ENCODE measurements around the gene TBXAS1. TPM values are rescaled to one million over a fixed set of nuclear protein-coding genes. Genes with fewer than 3 reads are reported as not detected.

Gene TBXAS1
- total and polyA plus RNA-seq, 4 donors: 4.1 to 22.4 (median 12.2) TPM

GRCh38 chr7:139783647-139784385 lies 45.2 kb upstream of the TBXAS1 start:
- Histone ChIP-seq H3K27ac (ENCODE audit: low read depth in 1 of 2, low read length in 2 of 2) (no peak overlapping the region), H3K36me3 (ENCODE audit: control insufficient read depth in 4 of 4, insufficient read depth in 3 of 4, low read depth in 1 of 4, low read length in 3 of 4) (no peaks in the 10 kb centered on the region), H3K9me3 (ENCODE audit: control insufficient read depth in 4 of 4, low read length in 3 of 4) (no peaks in the 10 kb centered on the region), H3K4me1 (ENCODE audit: control insufficient read depth in 4 of 4, insufficient read depth in 4 of 4, low read length in 3 of 4) (peaks cover 0 to 15% (median under 1%) of the 10 kb centered on the region in 4 donors), H3K4me3 (ENCODE audit: low read depth in 1 of 3, low read length in 3 of 3) (no peak overlapping the region), H3K27me3 (ENCODE audit: control insufficient read depth in 4 of 4, insufficient read depth in 4 of 4, low read length in 3 of 4) (no peaks in the 10 kb centered on the region), H3K9ac (ENCODE audit: low read depth in 1 of 2, low read length in 2 of 2) (no peak overlapping the region)
- no peak for TF ChIP-seq ZBTB33 (IDR thresholded peaks at IDR 0.05)
- no peak for TF ChIP-seq HNF4A (conservative IDR thresholded peaks at IDR 0.05)
- no peak for TF ChIP-seq JUND (IDR thresholded peaks at IDR 0.05)
- no peak for TF ChIP-seq HNF4G (IDR thresholded peaks at IDR 0.05)
- 67% methylated on average over 3 of the region's 3 CpGs for WGBS
- no peak for DNase-seq (ENCODE audit: low spot score)

DNA sequence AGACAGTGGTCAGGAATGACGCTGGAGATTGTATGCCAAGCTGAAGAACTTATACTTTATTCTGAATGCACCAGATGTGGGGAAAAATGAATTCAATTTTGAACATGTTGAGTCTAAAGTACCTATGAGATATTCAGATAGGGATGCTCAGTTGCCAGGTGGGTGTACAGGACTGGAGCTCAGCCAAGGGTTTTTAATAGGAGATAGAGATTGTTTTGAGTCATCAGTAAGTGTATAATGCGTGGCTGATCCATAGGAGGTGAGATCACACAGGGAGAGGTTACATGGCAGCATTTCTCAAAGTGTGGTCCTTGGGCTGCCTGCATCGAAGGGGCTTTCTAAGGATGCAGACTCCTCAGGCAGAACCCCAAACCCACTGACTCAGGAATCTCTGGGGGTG lies 44.4 kb upstream of the TBXAS1 start:
- peaks cover 0 to 11% (median 0%) of the 10 kb centered on the region in 4 donors for H3K4me1 ChIP-seq (ENCODE audit: control insufficient read depth in 4 of 4, insufficient read depth in 4 of 4, low read length in 3 of 4)
- no peaks in the 10 kb centered on the region for H3K36me3 ChIP-seq (ENCODE audit: control insufficient read depth in 4 of 4, insufficient read depth in 3 of 4, low read depth in 1 of 4, low read length in 3 of 4)
- no peak for TF ChIP-seq RAD21 (IDR thresholded peaks at IDR 0.05)
- TF ChIP-seq TAF1 (conservative IDR thresholded peaks at IDR 0.05): no peak
- TF ChIP-seq JUND (IDR thresholded peaks at IDR 0.05): no peak
- TF ChIP-seq NR2F2 (IDR thresholded peaks at IDR 0.05): no peak
- no peak for TF ChIP-seq ATF3 (IDR thresholded peaks at IDR 0.05)
- TF ChIP-seq FOXA2 (IDR thresholded peaks at IDR 0.05): no peak
- no peak for TF ChIP-seq RXRA (IDR thresholded peaks at IDR 0.05)
- H3K4me3 ChIP-seq (ENCODE audit: low read depth in 1 of 3, low read length in 3 of 3): no peak overlapping the region
- 91% methylated on average over 3 of the region's 3 CpGs for WGBS
- no peak for DNase-seq (ENCODE audit: low spot score)
- no peak overlapping the region for H3K27ac ChIP-seq (ENCODE audit: low read depth in 1 of 2, low read length in 2 of 2)
- H3K9ac ChIP-seq (ENCODE audit: low read depth in 1 of 2, low read length in 2 of 2): no peak overlapping the region
- H3K9me3 ChIP-seq (ENCODE audit: control insufficient read depth in 4 of 4, low read length in 3 of 4): no peaks in the 10 kb centered on the region
- H3K27me3 ChIP-seq (ENCODE audit: control insufficient read depth in 4 of 4, insufficient read depth in 4 of 4, low read length in 3 of 4): no peaks in the 10 kb centered on the region

- Histone ChIP-seq H3K4me3 (ENCODE audit: low read depth in 1 of 3, low read length in 3 of 3) (no peak overlapping the region), H3K4me1 (ENCODE audit: control insufficient read depth in 4 of 4, insufficient read depth in 4 of 4, low read length in 3 of 4) (no peaks in the 10 kb centered on the region), H3K9me3 (ENCODE audit: control insufficient read depth in 4 of 4, low read length in 3 of 4) (no peaks in the 10 kb centered on the region), H3K36me3 (ENCODE audit: control insufficient read depth in 4 of 4, insufficient read depth in 3 of 4, low read depth in 1 of 4, low read length in 3 of 4) (no peaks in the 10 kb centered on the region), H3K27ac (ENCODE audit: low read depth in 1 of 2, low read length in 2 of 2) (no peak overlapping the region), H3K9ac (ENCODE audit: low read depth in 1 of 2, low read length in 2 of 2) (no peak overlapping the region), H3K27me3 (ENCODE audit: control insufficient read depth in 4 of 4, insufficient read depth in 4 of 4, low read length in 3 of 4) (no peaks in the 10 kb centered on the region)
- DNase-seq (ENCODE audit: low spot score): no peak
- 95% methylated on average over 7 of the region's 7 CpGs for WGBS
- TF ChIP-seq FOXA2 (IDR thresholded peaks at IDR 0.05): no peak
- no peak for TF ChIP-seq MAX (IDR thresholded peaks at IDR 0.05)
- no peak for TF ChIP-seq SP1 (IDR thresholded peaks at IDR 0.05)
- no peak for TF ChIP-seq YY1 (IDR thresholded peaks at IDR 0.05)
- TF ChIP-seq JUND (IDR thresholded peaks at IDR 0.05): no peak
- no peak for TF ChIP-seq HNF4A (conservative IDR thresholded peaks at IDR 0.05)
These were observed 37.7 kb upstream of the TBXAS1 start for GRCh38 chr7:139791316-139791715.

Data from liver (tissue), 9 donors.